Spinal cord (tissue), 10 donors: ENCODE results near the gene MCL1. TPM values are rescaled to one million over a fixed set of nuclear protein-coding genes. Genes with fewer than 3 reads are reported as not detected.

Source experiments
- DNase-seq, 6 donors: peaks; one replicate each; pipeline versions ENCODE4 v3.0.0 to v3.0.0-alpha.2; 2013 to 2015; ENCODE audit warnings: low spot score in 6 of 6, low read depth in 4 of 6
- H3K27ac ChIP-seq: one replicate; pipeline ENCODE4 v1.5.1; 2013; ENCODE audit warnings: low read depth, low read length, control low read depth
- H3K27me3 ChIP-seq: one replicate; pipeline ENCODE4 v1.6.1; 2013; ENCODE audit warnings: low read length; ENCODE audit not compliant: control insufficient read depth, insufficient read depth
- H3K36me3 ChIP-seq: one replicate; pipeline ENCODE4 v1.6.1; 2013; ENCODE audit warnings: low read length; ENCODE audit not compliant: control insufficient read depth, insufficient read depth
- H3K4me1 ChIP-seq: one replicate; pipeline ENCODE4 v1.6.1; 2013; ENCODE audit warnings: low read length; ENCODE audit not compliant: control insufficient read depth, insufficient read depth
- H3K4me3 ChIP-seq: one replicate; pipeline ENCODE4 v1.5.1; 2013; ENCODE audit warnings: low read depth, low read length, control low read depth
- H3K9me3 ChIP-seq: one replicate; pipeline ENCODE4 v1.6.1; 2013; ENCODE audit warnings: low read length; ENCODE audit not compliant: control insufficient read depth, insufficient read depth
- WGBS: methylation state at CpG from one replicate; pipeline ENCODE4 v1.1.5; 2013; ENCODE audit warnings: missing lambda C conversion rate; ENCODE audit not compliant: insufficient coverage; 5-methylcytosine and 5-hydroxymethylcytosine counted together
- polyA plus RNA-seq, 2 donors: library from polyadenylated mRNA; unstranded; fragments of 120-200 nt; gene quantifications; one replicate each; pipeline ENCODE4 v1.2.1, GENCODE V29; 2013; ENCODE audit not compliant: insufficient read length in 2 of 2
- total RNA-seq, 2 donors: library from RNA; depleted of rRNA in 1 of 2; stranded (reverse); fragments of 120-200 nt in 1 of 2; fragments of >200 nt in 1 of 2; gene quantifications; one replicate each; pipeline versions ENCODE4 v1.2.3 to v1.2.4, GENCODE V29; 2013 to 2014
- donor health status: healthy.

Gene MCL1
- total and polyA plus RNA-seq, 4 donors, result 115 to 185 (median 130) TPM

DNA sequence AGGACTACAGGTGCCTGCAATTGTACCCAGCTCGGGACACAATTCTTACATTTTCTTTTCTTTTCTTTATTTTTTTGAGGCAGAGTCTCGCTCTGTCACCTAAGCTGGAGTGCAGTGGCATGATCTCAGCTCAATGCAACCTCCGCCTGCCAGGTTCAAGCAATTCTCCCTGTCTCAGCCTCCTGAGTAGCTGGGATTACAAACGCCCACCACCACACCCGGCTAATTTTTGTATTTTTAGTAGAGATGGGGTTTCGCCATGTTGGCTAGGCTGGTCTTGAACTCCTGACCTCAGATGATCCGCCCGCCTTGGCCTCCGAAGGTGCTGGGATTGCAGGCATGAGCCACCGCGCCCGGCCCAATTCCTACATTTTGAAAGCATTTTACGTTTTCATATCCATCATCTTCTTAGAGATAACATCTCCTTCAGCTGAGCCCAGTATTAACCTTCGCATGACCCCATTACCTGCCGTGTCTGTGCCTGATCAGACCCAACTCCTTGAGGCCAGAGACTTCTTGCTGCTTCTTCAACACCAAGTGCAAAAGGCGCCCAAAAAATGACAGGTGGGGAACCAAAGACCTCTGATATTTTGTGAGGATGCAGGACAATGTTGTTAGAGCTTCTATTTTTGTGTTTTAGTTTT is 33.0 kb downstream of the MCL1 start:
- 92% methylated on average over 11 of the region's 16 CpGs for WGBS
- H3K4me3 ChIP-seq, result no peak overlapping the region
- peaks cover 27% of the 10 kb centered on the region for H3K4me1 ChIP-seq
- no peak overlapping the region for H3K27ac ChIP-seq
- no peaks in the 10 kb centered on the region for H3K9me3 ChIP-seq
- no peak for DNase-seq
- no peaks in the 10 kb centered on the region for H3K36me3 ChIP-seq
- peaks cover 8% of the 10 kb centered on the region for H3K27me3 ChIP-seq

DNA sequence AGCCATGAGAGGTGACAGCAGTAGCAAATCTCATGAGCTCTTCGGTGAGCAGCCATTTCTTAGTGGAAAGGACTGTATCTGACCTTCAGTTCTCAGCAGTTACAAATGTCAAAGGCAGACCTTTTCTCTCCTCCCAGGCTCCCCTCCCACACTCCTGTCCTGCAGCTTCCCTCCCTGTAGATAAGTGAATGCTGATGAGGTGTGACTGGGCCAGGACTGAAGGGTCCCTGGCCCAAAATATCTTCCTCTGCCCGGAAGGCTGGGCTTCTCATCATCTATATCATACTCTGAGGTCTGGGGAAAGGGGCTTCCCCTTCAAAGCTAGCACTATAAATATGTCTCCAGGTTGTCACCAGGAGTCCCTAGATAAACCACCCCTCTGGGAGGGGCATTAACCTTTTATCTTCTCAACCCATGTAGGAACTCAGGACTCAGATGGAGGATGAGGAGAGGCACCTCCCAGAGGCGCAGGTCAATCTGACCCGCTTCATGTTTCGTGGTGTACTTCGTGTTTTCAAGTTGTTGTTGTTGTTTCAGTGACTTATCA is 33.9 kb downstream of the MCL1 start:
- H3K9me3 ChIP-seq, result no peaks in the 10 kb centered on the region
- H3K27ac ChIP-seq, result no peak overlapping the region
- no peaks in the 10 kb centered on the region for H3K36me3 ChIP-seq
- no CpG with 5 or more reads among the region's 6 CpGs for WGBS
- no peak overlapping the region for H3K4me3 ChIP-seq
- peaks cover 8% of the 10 kb centered on the region for H3K27me3 ChIP-seq
- peaks cover 24% of the 10 kb centered on the region for H3K4me1 ChIP-seq
- no peak for DNase-seq

DNA sequence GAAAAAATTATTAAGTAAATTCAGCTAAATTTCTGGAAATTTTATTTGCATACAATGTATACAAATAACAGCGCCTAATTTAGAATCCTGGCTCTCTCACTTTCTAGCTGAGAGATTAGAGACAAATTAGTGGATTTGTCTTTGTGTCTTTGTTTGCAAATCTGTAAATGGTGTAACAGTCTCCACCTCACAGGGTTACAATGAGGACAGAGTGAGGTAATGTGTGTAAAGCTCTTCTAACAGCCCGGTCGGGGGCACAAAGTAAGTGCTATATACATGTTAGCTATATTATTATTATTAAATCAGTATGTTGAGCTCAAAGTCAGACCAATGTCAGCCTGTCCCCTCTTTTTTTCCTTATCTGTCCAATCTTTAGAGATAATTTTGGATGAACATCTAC is 35.2 kb downstream of the MCL1 start:
- DNase-seq, result peak in 1 of 6 donors; percentile 15
- Histone ChIP-seq H3K4me3 (no peak overlapping the region), H3K4me1 (peaks cover 12% of the 10 kb centered on the region), H3K27me3 (peaks cover 5% of the 10 kb centered on the region), H3K36me3 (no peaks in the 10 kb centered on the region), H3K9me3 (no peaks in the 10 kb centered on the region), H3K27ac (no peak overlapping the region)
- no CpG with 5 or more reads among the region's 3 CpGs for WGBS

- peak in 1 of 6 donors; percentile 64 for DNase-seq
- Histone ChIP-seq H3K4me3 (no peak overlapping the region), H3K4me1 (peaks cover 8% of the 10 kb centered on the region), H3K27me3 (peaks cover 4% of the 10 kb centered on the region), H3K27ac (no peak overlapping the region), H3K36me3 (no peaks in the 10 kb centered on the region), H3K9me3 (no peaks in the 10 kb centered on the region)
- 37% methylated on average over 8 of the region's 13 CpGs for WGBS
Observed at GRCh38 chr1:150543500-150544143, 35.8 kb downstream of the MCL1 start.

DNA sequence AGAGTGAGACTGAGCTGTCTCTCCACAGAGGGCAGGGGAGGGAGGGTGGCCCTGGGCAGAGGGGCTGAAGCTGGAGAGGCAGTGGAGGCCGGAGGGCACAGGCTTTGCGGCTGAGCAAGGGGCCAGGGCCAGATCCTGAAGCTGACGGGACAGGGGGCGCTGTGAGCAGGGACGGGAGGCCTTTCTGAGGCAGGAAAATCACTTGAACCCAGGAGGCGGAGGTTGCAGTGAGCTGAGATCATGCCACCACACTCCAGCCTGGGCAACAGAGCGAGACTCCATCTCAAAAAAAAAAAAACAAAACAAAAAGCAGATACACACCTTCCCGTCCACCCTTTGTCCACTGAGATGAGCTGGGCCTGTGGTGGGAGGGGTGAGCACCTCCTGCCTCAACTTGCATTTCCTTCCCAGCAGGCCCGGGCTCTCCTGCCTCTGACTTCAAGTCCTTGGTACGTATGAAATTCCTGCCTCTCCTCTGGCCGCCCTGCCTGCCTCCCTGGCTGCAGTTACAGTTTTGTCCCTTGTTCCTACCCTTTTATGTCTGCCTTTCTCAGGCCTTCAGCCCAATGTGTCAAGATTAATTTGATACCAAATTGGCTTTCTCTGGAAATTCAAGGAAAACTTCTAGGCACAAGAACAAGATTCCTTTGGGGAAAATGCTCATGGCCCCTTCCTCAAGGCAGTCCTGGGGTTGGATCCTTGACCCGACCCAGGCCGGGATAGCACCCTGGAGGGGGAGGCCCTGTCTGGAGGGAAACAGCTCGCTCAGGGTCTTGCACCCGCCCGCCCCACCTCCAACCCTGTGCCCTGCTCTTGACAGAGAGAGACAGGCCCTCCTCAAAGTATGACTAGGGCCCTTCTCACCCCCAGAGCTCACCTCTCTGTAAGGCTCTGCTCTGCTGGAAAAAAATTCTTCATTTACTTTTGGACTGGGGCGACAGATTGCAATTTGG is 41.4 kb downstream of the MCL1 start:
- Histone ChIP-seq H3K36me3 (peaks cover 3% of the 10 kb centered on the region), H3K27me3 (no peaks in the 10 kb centered on the region), H3K27ac (peak overlapping the region; percentile 74), H3K4me3 (no peak overlapping the region), H3K9me3 (no peaks in the 10 kb centered on the region), H3K4me1 (peaks cover 13% of the 10 kb centered on the region)
- DNase-seq, result no peak
- 76% methylated on average over 13 of the region's 17 CpGs for WGBS

GRCh38 chr1:150536836-150537731 is 42.3 kb downstream of the MCL1 start:
- Histone ChIP-seq H3K9me3 (no peaks in the 10 kb centered on the region), H3K27ac (peak overlapping the region; percentile 7), H3K36me3 (peaks cover 3% of the 10 kb centered on the region), H3K27me3 (no peaks in the 10 kb centered on the region), H3K4me3 (no peak overlapping the region), H3K4me1 (peaks cover 22% of the 10 kb centered on the region)
- no peak for DNase-seq
- WGBS, result 90% methylated on average over 11 of the region's 12 CpGs

GRCh38 chr1:150535511-150536287 is 43.7 kb downstream of the MCL1 start:
- H3K27ac ChIP-seq, result no peak overlapping the region
- 62% methylated on average over 8 of the region's 14 CpGs for WGBS

GRCh38 chr1:150534002-150534401 is 45.4 kb downstream of the MCL1 start:
- no peak overlapping the region for H3K4me3 ChIP-seq
- no peak overlapping the region for H3K27ac ChIP-seq
- WGBS, result 76% methylated on average over 5 of the region's 6 CpGs
- no peaks in the 10 kb centered on the region for H3K27me3 ChIP-seq
- peaks cover 3% of the 10 kb centered on the region for H3K36me3 ChIP-seq
- DNase-seq, result no peak
- H3K4me1 ChIP-seq, result peaks cover 30% of the 10 kb centered on the region
- H3K9me3 ChIP-seq, result no peaks in the 10 kb centered on the region

More at GRCh38 chr1:150535511-150536287, 43.7 kb downstream of the MCL1 start:
- Histone ChIP-seq H3K4me1 (peaks cover 28% of the 10 kb centered on the region), H3K9me3 (no peaks in the 10 kb centered on the region), H3K27me3 (no peaks in the 10 kb centered on the region), H3K4me3 (no peak overlapping the region), H3K36me3 (peaks cover 3% of the 10 kb centered on the region)
- peak in 1 of 6 donors; percentile 13 for DNase-seq
